Glutamatergic neuron (in vitro differentiated cells): ENCODE results near the gene TXNDC17. TPM values are rescaled to one million over a fixed set of nuclear protein-coding genes. Genes with fewer than 3 reads are reported as not detected.

Experiments
- DNase-seq: peaks from one replicate; pipeline ENCODE4 v3.0.0; 2022
- H3K27ac Mint-ChIP-seq: one replicate; pipeline ENCODE4 v1.8.0; 2020; ENCODE audit warnings: mild to moderate bottlenecking, mixed read lengths, inconsistent platforms; ENCODE audit not compliant: unreplicated experiment
- H3K27me3 Mint-ChIP-seq: one replicate; pipeline ENCODE4 v1.8.0; 2020; ENCODE audit warnings: mild to moderate bottlenecking, moderate library complexity, mixed read lengths, inconsistent platforms; ENCODE audit not compliant: unreplicated experiment
- H3K36me3 Mint-ChIP-seq: one replicate; pipeline ENCODE4 v1.8.0; 2020; ENCODE audit warnings: mild to moderate bottlenecking, mixed read lengths, inconsistent platforms; ENCODE audit not compliant: unreplicated experiment
- H3K4me1 Mint-ChIP-seq: one replicate; pipeline ENCODE4 v1.8.0; 2020; ENCODE audit warnings: mild to moderate bottlenecking, low read depth, mixed read lengths, inconsistent platforms; ENCODE audit not compliant: unreplicated experiment
- H3K4me3 Mint-ChIP-seq: one replicate; pipeline ENCODE4 v1.8.0; 2020; ENCODE audit warnings: mild to moderate bottlenecking, mixed read lengths, inconsistent platforms; ENCODE audit not compliant: unreplicated experiment
- H3K9me3 Mint-ChIP-seq: one replicate; pipeline ENCODE4 v1.8.0; 2020; ENCODE audit warnings: mild to moderate bottlenecking, moderate library complexity, mixed read lengths, inconsistent platforms; ENCODE audit not compliant: unreplicated experiment
- CTCF ChIP-seq: fragments of 200-600 bp; sonication (generic); IDR thresholded peaks from one replicate; pipeline ENCODE4 v1.5.0; 2021; ENCODE audit not compliant: partially characterized antibody, unreplicated experiment
- total RNA-seq: library from RNA; stranded (reverse); fragmentation: NEBNext Ultra II Directional; extraction: Animal tissue kit (Norgen Biotek cat#: 25700); gene quantifications from one replicate; pipeline ENCODE4 v1.2.1, GENCODE V29; 2021; ENCODE audit not compliant: unreplicated experiment

The TXNDC17 gene
- total RNA-seq, 1 donor from 2014 or later = 89.5 TPM

GRCh38 chr17:6677158-6677831 is 36.4 kb downstream of the TXNDC17 start:
- H3K36me3 Mint-ChIP-seq = no peaks in the 10 kb centered on the region
- H3K27ac Mint-ChIP-seq = no peak overlapping the region
- no peaks in the 10 kb centered on the region for H3K4me1 Mint-ChIP-seq
- H3K9me3 Mint-ChIP-seq = no peaks in the 10 kb centered on the region
- peaks cover 1% of the 10 kb centered on the region for H3K27me3 Mint-ChIP-seq
- DNase-seq = no peak
- no peak for TF ChIP-seq CTCF
- H3K4me3 Mint-ChIP-seq = no peak overlapping the region

GRCh38 chr17:6677946-6678345 is 37.1 kb downstream of the TXNDC17 start:
- no peaks in the 10 kb centered on the region for H3K9me3 Mint-ChIP-seq
- no peak overlapping the region for H3K4me3 Mint-ChIP-seq
- H3K27me3 Mint-ChIP-seq = peaks cover 1% of the 10 kb centered on the region
- H3K36me3 Mint-ChIP-seq = no peaks in the 10 kb centered on the region
- no peak for DNase-seq
- no peaks in the 10 kb centered on the region for H3K4me1 Mint-ChIP-seq
- TF ChIP-seq CTCF = no peak
- no peak overlapping the region for H3K27ac Mint-ChIP-seq

GRCh38 chr17:6679241-6679640 is 38.4 kb downstream of the TXNDC17 start:
- H3K9me3 Mint-ChIP-seq = no peaks in the 10 kb centered on the region
- DNase-seq = no peak
- H3K4me3 Mint-ChIP-seq = no peak overlapping the region
- no peak overlapping the region for H3K27ac Mint-ChIP-seq
- H3K36me3 Mint-ChIP-seq = no peaks in the 10 kb centered on the region
- TF ChIP-seq CTCF = no peak
- H3K4me1 Mint-ChIP-seq = no peaks in the 10 kb centered on the region
- H3K27me3 Mint-ChIP-seq = peaks cover 4% of the 10 kb centered on the region

- Mint-ChIP-seq H3K9me3 (peaks cover 3% of the 10 kb centered on the region), H3K27me3 (peaks cover 4% of the 10 kb centered on the region), H3K36me3 (no peaks in the 10 kb centered on the region), H3K27ac (no peak overlapping the region), H3K4me3 (no peak overlapping the region), H3K4me1 (no peaks in the 10 kb centered on the region)
- DNase-seq = no peak
- no peak for TF ChIP-seq CTCF
Observed at GRCh38 chr17:6681176-6681575, 40.3 kb downstream of the TXNDC17 start.

- no peaks in the 10 kb centered on the region for H3K36me3 Mint-ChIP-seq
- H3K4me3 Mint-ChIP-seq = no peak overlapping the region
Observed at GRCh38 chr17:6681671-6682070, 40.8 kb downstream of the TXNDC17 start.

More at GRCh38 chr17:6681671-6682070, 40.8 kb downstream of the TXNDC17 start:
- Mint-ChIP-seq H3K27me3 (peaks cover 4% of the 10 kb centered on the region), H3K4me1 (no peaks in the 10 kb centered on the region), H3K9me3 (peaks cover 3% of the 10 kb centered on the region), H3K27ac (no peak overlapping the region)
- no peak for DNase-seq
- no peak for TF ChIP-seq CTCF
